Measurements from ENCODE around the gene DLK2. TPM values are rescaled to one million over a fixed set of nuclear protein-coding genes. Genes with fewer than 3 reads are reported as not detected.
"Not testable (repeated sequence)": the region's sequence is repeated elsewhere in the genome, so short reads cannot be mapped to it uniquely, and the experiment has no call there.

DLK2 gene
- total RNA-seq, 1 donor from 2014 or later = not detected

DNA sequence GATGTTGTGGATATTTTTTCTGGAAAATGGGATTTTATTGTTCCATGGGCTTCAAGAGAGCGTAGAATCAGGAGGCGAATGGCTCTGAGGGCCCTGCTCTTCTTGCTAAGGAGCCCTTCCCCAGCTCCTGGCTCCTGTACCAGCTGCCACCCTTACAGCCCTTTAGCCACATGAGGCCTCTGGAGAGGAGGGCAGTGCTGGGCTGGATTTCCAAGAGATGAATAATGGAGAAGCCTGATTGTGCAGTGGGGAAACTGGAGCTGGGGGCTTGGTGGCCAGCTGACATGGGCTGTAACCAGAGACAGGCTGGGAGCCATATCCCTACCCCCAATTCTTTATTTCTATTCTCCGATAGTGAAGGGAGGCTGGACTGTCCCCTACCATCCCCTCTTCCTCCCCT, 45.6 kb upstream of the DLK2 start:
- Histone ChIP-seq H3K27me3 (no peaks in the 10 kb centered on the region), H3K9me3 (ENCODE audit: low read depth) (no peaks in the 10 kb centered on the region), H2AFZ (replicated peaks) (no peak overlapping the region), H3K9ac (no peak overlapping the region), H4K20me1 (ENCODE audit: low read depth) (peaks cover 20% of the 10 kb centered on the region), H3F3A (ENCODE audit: low read depth) (peaks cover 3% of the 10 kb centered on the region), H3K4me3 (no peak overlapping the region), H3K79me2 (ENCODE audit: low read depth) (peaks cover 5% of the 10 kb centered on the region), H3K4me2 (no peak overlapping the region), H3K27ac (no peak overlapping the region), H3K4me1 (peaks cover 3% of the 10 kb centered on the region), H3K36me3 (no peaks in the 10 kb centered on the region)
- peaks cover 31% of the 10 kb centered on the region for H3K36me3 Mint-ChIP-seq
- H3K27ac Mint-ChIP-seq = no peak overlapping the region
- TF ChIP-seq, protein P1, sequence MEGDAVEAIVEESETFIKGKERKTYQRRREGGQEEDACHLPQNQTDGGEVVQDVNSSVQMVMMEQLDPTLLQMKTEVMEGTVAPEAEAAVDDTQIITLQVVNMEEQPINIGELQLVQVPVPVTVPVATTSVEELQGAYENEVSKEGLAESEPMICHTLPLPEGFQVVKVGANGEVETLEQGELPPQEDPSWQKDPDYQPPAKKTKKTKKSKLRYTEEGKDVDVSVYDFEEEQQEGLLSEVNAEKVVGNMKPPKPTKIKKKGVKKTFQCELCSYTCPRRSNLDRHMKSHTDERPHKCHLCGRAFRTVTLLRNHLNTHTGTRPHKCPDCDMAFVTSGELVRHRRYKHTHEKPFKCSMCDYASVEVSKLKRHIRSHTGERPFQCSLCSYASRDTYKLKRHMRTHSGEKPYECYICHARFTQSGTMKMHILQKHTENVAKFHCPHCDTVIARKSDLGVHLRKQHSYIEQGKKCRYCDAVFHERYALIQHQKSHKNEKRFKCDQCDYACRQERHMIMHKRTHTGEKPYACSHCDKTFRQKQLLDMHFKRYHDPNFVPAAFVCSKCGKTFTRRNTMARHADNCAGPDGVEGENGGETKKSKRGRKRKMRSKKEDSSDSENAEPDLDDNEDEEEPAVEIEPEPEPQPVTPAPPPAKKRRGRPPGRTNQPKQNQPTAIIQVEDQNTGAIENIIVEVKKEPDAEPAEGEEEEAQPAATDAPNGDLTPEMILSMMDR (IDR thresholded peaks at IDR 0.05) = no peak
- TF ChIP-seq EZH2 (IDR thresholded peaks at IDR 0.05) = no peak
- no peak for TF ChIP-seq EZH2phosphoT487 (IDR thresholded peaks at IDR 0.05)
- H3K4me3 Mint-ChIP-seq = no peak overlapping the region
- DNase-seq (ENCODE audit: low spot score) = no peak
- H3K27me3 Mint-ChIP-seq (ENCODE audit: insufficient read depth, low read depth) = peaks cover 2% of the 10 kb centered on the region
- H3K4me1 Mint-ChIP-seq = no peaks in the 10 kb centered on the region
- no peaks in the 10 kb centered on the region for H3K9me3 Mint-ChIP-seq

DNA sequence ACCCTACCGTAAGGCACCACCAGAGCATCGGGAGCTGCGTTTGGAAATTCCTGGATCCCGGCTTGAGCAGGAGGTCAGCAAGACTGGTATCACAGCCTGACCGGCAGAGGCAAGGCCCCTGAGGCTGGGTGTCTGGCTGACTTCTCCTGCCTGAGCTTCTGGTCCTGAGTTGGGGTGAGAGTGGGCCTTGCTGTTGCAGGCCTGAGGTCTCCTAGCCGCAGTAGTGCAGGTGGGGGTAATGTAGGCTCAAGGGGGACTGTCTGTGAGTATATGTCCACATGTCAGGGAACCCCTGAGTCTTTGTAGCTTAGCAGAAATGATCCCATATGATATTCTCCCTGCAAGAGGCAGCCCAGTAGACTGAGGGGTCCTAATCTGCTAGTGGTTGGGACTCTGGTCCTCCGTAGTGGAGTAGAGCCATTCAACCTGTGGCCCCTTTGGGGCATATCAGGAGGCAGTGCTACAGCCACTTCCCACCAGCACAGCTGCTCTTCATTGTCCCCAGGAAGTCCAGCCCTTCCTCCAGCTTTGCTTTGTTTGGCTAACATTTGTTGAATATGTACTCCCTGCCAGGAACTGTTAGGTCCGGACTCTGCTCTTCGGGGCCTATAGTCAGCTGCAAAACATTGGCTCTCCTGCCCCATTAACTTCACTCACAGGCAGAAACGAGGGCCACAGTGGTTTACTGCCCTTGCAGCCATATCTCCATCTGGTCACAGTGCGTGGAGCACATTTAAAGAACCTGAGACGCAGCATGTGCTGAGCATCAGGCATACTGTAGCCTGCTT, 43.9 kb upstream of the DLK2 start:
- Histone ChIP-seq H3K27me3 (no peaks in the 10 kb centered on the region), H3K9me3 (ENCODE audit: low read depth) (no peaks in the 10 kb centered on the region), H3F3A (ENCODE audit: low read depth) (no peaks in the 10 kb centered on the region), H3K79me2 (ENCODE audit: low read depth) (peaks cover 5% of the 10 kb centered on the region), H3K27ac (no peak overlapping the region), H3K4me1 (peaks cover 6% of the 10 kb centered on the region), H3K9ac (no peak overlapping the region), H3K36me3 (no peaks in the 10 kb centered on the region), H4K20me1 (ENCODE audit: low read depth) (peaks cover 33% of the 10 kb centered on the region), H3K4me3 (no peak overlapping the region), H3K4me2 (no peak overlapping the region), H2AFZ (replicated peaks) (no peak overlapping the region)
- Mint-ChIP-seq H3K36me3 (peaks cover 25% of the 10 kb centered on the region), H3K4me3 (no peak overlapping the region), H3K4me1 (no peaks in the 10 kb centered on the region), H3K27ac (no peak overlapping the region), H3K9me3 (no peaks in the 10 kb centered on the region), H3K27me3 (ENCODE audit: insufficient read depth, low read depth) (peaks cover 4% of the 10 kb centered on the region)
- DNase-seq (ENCODE audit: low spot score) = no peak
- TF ChIP-seq EZH2phosphoT487 (IDR thresholded peaks at IDR 0.05) (no peak), EZH2 (IDR thresholded peaks at IDR 0.05) (no peak)
- TF ChIP-seq, protein P1 (IDR thresholded peaks at IDR 0.05) = no peak

DNA sequence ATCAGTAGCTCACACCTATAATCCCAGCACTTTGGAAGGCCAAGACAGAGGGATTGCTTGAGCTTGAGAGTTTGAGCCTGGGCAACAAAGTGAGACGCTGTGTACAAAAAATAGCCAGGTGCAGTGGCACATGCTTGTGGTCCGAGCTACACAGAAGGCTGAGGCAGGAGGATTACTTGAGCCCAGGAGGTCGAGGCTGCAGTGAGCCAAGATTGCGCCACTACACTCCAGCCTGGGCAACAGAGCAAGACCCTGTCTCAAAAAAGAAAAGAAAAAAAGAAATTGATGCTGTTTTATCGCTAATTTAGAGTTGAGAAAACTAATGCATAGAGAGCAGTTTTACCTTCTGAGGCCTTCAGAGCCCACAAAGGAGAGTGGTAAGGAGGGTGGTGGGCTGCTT, 42.9 kb upstream of the DLK2 start:
- not testable (repeated sequence) for H3K27ac ChIP-seq; H3K9me3 ChIP-seq (ENCODE audit: low read depth); H3K4me3 Mint-ChIP-seq; H3K79me2 ChIP-seq (ENCODE audit: low read depth); H3K4me3 ChIP-seq; H3K27me3 Mint-ChIP-seq (ENCODE audit: insufficient read depth, low read depth); H3K9ac ChIP-seq; H3K4me1 Mint-ChIP-seq; H3K36me3 ChIP-seq; DNase-seq (ENCODE audit: low spot score); H2AFZ ChIP-seq (replicated peaks); H3F3A ChIP-seq (ENCODE audit: low read depth); H3K9me3 Mint-ChIP-seq; H3K4me2 ChIP-seq; H3K27ac Mint-ChIP-seq; H3K27me3 ChIP-seq; H3K4me1 ChIP-seq
- peaks cover 22% of the 10 kb centered on the region for H3K36me3 Mint-ChIP-seq
- H4K20me1 ChIP-seq (ENCODE audit: low read depth) = peaks cover 33% of the 10 kb centered on the region

DNA sequence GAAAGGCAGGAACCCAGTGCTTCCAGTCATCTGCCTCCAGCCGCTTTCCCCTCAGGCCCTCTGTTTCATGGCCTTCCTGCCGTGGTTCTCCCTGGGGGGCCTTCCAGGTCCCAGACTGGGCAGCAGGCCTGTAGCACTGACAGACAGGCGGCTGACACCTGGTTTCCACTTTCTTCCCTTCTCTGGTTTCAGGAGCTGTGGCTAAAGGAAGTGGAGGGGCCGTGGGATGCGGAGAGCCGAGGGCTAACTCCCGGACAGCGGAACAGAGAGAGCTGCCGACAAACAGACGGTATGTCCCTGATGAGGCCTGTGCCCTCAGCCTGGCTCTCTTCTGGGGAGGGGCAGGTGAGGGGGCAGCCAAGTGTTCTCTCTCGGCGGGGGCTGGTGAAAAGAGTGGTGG, 42.3 kb upstream of the DLK2 start:
- Mint-ChIP-seq H3K4me1 (peaks cover 2% of the 10 kb centered on the region), H3K9me3 (no peaks in the 10 kb centered on the region), H3K27me3 (ENCODE audit: insufficient read depth, low read depth) (peaks cover 6% of the 10 kb centered on the region), H3K36me3 (peaks cover 20% of the 10 kb centered on the region), H3K27ac (no peak overlapping the region), H3K4me3 (no peak overlapping the region)
- Histone ChIP-seq H4K20me1 (ENCODE audit: low read depth) (peaks cover 33% of the 10 kb centered on the region), H3K4me3 (no peak overlapping the region), H3K9ac (no peak overlapping the region), H3K27me3 (no peaks in the 10 kb centered on the region), H3K27ac (no peak overlapping the region), H3K4me2 (no peak overlapping the region), H3F3A (ENCODE audit: low read depth) (no peaks in the 10 kb centered on the region), H3K36me3 (no peaks in the 10 kb centered on the region), H3K79me2 (ENCODE audit: low read depth) (peaks cover 5% of the 10 kb centered on the region), H3K4me1 (peaks cover 6% of the 10 kb centered on the region), H3K9me3 (ENCODE audit: low read depth) (no peaks in the 10 kb centered on the region), H2AFZ (replicated peaks) (no peak overlapping the region)
- TF ChIP-seq EZH2 (IDR thresholded peaks at IDR 0.05) (no peak), EZH2phosphoT487 (IDR thresholded peaks at IDR 0.05) (no peak)
- TF ChIP-seq, protein P1 (IDR thresholded peaks at IDR 0.05) = no peak
- DNase-seq (ENCODE audit: low spot score) = no peak
